ENCODE data around the gene KCNQ4. TPM values are rescaled to one million over a fixed set of nuclear protein-coding genes. Genes with fewer than 3 reads are reported as not detected.

The KCNQ4 gene
- total RNA-seq, 1 experiment from 2014 or later: 1.4 TPM

GRCh38 chr1:40787737-40788560 lies 4.4 kb downstream of the KCNQ4 start:
- no peaks in the 10 kb centered on the region for H3K79me2 ChIP-seq (ENCODE audit: insufficient read depth, low read length)
- DNase-seq: no peak
- H3K4me1 ChIP-seq (ENCODE audit: insufficient read depth, low read length): no peaks in the 10 kb centered on the region
- no peak overlapping the region for H4K91ac ChIP-seq (ENCODE audit: insufficient read length, low read depth, low read length)
- 0 out of 7 replicates have a peak overlapping the region, but pooled peaks of 1 of the 3 experiments have one; percentile 46 for H3K27ac Mint-ChIP-seq
- H2BK120ac ChIP-seq (ENCODE audit: low read depth, low read length, poor library complexity, severe bottlenecking): no peak overlapping the region
- H3K9ac ChIP-seq (ENCODE audit: extremely low read depth, insufficient read length, low read length): no peak overlapping the region
- no peak overlapping the region for H3K4me2 ChIP-seq (ENCODE audit: insufficient read depth, insufficient read length, low read length)
- H3K27me3 Mint-ChIP-seq (ENCODE audit: low read depth): peaks cover 37% of the 10 kb centered on the region
- no peak overlapping the region for H2AFZ ChIP-seq (ENCODE audit: low read length)
- no peak overlapping the region for H3T11ph ChIP-seq (ENCODE audit: low read length)
- no peak overlapping the region for H2BK12ac ChIP-seq (ENCODE audit: insufficient read length, low read depth, low read length)
- H4K8ac ChIP-seq (replicated peaks; ENCODE audit: insufficient read length, low read depth, low read length): no peak overlapping the region
- H3K27me3 ChIP-seq (ENCODE audit: insufficient read depth, low read length): peaks cover 4% of the 10 kb centered on the region; the same call in 1 of the 2 replicates
- no peaks in the 10 kb centered on the region for H3K79me1 ChIP-seq (ENCODE audit: insufficient read depth, low read depth, low read length, poor library complexity, severe bottlenecking)
- peaks cover 8% of the 10 kb centered on the region for H3K23me2 ChIP-seq (ENCODE audit: insufficient read length, low read depth, low read length, poor library complexity, severe bottlenecking)
- H2BK5ac ChIP-seq (ENCODE audit: insufficient read length, low read length): no peak overlapping the region
- H3K14ac ChIP-seq (ENCODE audit: insufficient read depth, low read length): no peak overlapping the region
- H3K9me3 Mint-ChIP-seq: no peaks in the 10 kb centered on the region
- H3K4me1 Mint-ChIP-seq: peaks cover 7 to 15% of the 10 kb centered on the region in 2 experiments
- no peak overlapping the region for H3K4ac ChIP-seq (ENCODE audit: low read depth, low read length)
- no peak overlapping the region for H2BK20ac ChIP-seq (ENCODE audit: low read depth, low read length, poor library complexity, severe bottlenecking)
- H3K36me3 Mint-ChIP-seq (ENCODE audit: insufficient read depth in 1 of 3, low read depth in 3 of 3): no peaks in the 10 kb centered on the region; a peak in 1 of 7 replicates
- no peak overlapping the region for H3K56ac ChIP-seq (ENCODE audit: insufficient read length, low read depth, low read length)
- H4K5ac ChIP-seq (ENCODE audit: insufficient read length, low read depth, low read length): no peak overlapping the region
- H3K9me3 ChIP-seq (ENCODE audit: control insufficient read depth, low read depth, low read length): no peaks in the 10 kb centered on the region
- no peak overlapping the region for H3K18ac ChIP-seq (ENCODE audit: insufficient read length, low read depth, low read length)
- TF ChIP-seq, protein P1, sequence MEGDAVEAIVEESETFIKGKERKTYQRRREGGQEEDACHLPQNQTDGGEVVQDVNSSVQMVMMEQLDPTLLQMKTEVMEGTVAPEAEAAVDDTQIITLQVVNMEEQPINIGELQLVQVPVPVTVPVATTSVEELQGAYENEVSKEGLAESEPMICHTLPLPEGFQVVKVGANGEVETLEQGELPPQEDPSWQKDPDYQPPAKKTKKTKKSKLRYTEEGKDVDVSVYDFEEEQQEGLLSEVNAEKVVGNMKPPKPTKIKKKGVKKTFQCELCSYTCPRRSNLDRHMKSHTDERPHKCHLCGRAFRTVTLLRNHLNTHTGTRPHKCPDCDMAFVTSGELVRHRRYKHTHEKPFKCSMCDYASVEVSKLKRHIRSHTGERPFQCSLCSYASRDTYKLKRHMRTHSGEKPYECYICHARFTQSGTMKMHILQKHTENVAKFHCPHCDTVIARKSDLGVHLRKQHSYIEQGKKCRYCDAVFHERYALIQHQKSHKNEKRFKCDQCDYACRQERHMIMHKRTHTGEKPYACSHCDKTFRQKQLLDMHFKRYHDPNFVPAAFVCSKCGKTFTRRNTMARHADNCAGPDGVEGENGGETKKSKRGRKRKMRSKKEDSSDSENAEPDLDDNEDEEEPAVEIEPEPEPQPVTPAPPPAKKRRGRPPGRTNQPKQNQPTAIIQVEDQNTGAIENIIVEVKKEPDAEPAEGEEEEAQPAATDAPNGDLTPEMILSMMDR (conservative IDR thresholded peaks at IDR 0.05): no peak
- no peak overlapping the region for H3K27ac ChIP-seq (ENCODE audit: insufficient read length, low read depth, low read length)
- H2BK15ac ChIP-seq (ENCODE audit: low read depth, low read length): no peak overlapping the region
- no peak overlapping the region for H2AK5ac ChIP-seq (ENCODE audit: insufficient read length, low read length)
- H3K4me3 Mint-ChIP-seq: no peak overlapping the region
- H3K23ac ChIP-seq (ENCODE audit: insufficient read length, low read depth, low read length): no peak overlapping the region
- no CpG with 5 or more reads among the region's 19 CpGs for WGBS (ENCODE audit: extremely low coverage, insufficient read length, low lambda C conversion rate)
- H4K20me1 ChIP-seq (ENCODE audit: control insufficient read depth, insufficient read depth, insufficient read length): no peaks in the 10 kb centered on the region
